GM18868 (cell line): Measurements from ENCODE around the gene ZNF624.
A peak's percentile ranks its signal among the peaks of the same experiment; 100 is the strongest.
"Not testable (repeated sequence)": the region's sequence is repeated elsewhere in the genome, so short reads cannot be mapped to it uniquely, and the experiment has no call there.

Source experiments
- ATAC-seq: cut with Tn5 transposase; IDR thresholded peaks from one replicate; pipeline ENCODE4 v1.9.1; 2021; ENCODE audit warnings: mild to moderate bottlenecking, moderate library complexity; ENCODE audit not compliant: unreplicated experiment

The ZNF624 gene

GRCh38 chr17:16653367-16654041 lies at the start of gene ZNF624:
Gene ZNF624 (minus strand): TSS chr17:16653850.
- peak; percentile 92 for ATAC-seq

- ATAC-seq, result not testable (repeated sequence)
Observed at GRCh38 chr17:16697603-16698002, 44.0 kb upstream of the ZNF624 start.

DNA sequence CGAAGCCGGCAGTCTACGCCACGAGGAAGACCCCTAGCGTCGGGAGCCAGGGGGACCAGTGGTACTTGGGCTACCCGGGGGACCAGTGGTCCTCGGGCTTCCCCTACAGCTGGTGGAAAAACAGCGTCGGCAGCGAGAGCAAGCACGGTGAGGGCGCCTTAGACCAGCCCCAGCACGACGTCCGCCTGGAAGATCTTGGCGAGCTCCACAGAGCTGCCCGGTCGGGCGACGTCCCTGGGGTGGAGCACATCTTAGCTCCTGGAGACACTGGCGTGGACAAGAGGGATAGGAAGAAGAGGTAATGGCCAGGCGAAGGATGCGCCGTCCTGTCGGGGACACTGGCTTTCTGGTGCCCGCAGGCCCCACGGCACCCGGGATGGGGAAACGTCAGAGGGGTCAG lies 36.8 kb upstream of the ZNF624 start:
- ATAC-seq, result not testable (repeated sequence)

- not testable (repeated sequence) for ATAC-seq
Observed at GRCh38 chr17:16689731-16690281, 36.2 kb upstream of the ZNF624 start, which contains the start of gene CCDC144A. Gene CCDC144A (plus strand): TSS chr17:16690241. CDS start chr17:16690401, 160 bp downstream.

DNA sequence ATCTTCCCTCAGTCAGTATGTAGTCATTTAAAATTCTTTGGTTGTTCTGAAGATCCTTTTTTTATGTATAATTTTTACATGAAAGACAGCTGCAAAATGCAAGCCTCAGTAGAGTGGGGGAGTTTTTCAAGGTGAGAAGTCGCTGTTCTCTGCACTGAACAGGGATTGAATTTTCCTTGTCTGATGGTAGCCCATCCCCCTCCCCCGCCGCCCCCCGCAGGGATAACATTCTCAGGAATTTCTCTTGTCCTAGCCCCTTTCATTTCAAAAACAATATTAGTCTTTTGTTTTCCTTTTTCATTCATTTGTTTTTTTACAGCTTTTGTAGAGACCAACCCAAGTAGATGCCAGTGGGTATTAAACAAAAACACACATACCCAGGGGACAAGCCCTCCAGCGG lies 33.5 kb upstream of the ZNF624 start:
- ATAC-seq, result not testable (repeated sequence)

DNA sequence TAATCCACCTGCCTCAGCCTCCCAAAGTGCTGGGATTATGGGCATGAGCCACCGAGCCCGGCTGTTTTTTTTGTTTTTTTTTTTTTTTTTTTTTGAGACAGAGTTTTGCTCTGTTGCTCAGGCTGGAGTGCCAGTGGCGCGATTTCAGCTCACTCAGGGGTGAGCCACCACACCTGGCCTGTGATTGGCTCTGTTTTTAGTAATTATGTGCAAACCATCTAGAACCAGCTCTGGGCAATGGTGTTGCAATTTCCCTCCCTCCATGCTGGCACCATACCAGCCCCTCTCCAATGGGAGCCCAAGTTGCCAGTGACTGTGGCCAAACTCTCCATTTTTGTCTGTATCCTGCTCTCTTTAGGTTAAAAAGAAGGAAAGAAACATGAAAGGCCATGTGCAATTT lies 32.4 kb upstream of the ZNF624 start:
- not testable (repeated sequence) for ATAC-seq

DNA sequence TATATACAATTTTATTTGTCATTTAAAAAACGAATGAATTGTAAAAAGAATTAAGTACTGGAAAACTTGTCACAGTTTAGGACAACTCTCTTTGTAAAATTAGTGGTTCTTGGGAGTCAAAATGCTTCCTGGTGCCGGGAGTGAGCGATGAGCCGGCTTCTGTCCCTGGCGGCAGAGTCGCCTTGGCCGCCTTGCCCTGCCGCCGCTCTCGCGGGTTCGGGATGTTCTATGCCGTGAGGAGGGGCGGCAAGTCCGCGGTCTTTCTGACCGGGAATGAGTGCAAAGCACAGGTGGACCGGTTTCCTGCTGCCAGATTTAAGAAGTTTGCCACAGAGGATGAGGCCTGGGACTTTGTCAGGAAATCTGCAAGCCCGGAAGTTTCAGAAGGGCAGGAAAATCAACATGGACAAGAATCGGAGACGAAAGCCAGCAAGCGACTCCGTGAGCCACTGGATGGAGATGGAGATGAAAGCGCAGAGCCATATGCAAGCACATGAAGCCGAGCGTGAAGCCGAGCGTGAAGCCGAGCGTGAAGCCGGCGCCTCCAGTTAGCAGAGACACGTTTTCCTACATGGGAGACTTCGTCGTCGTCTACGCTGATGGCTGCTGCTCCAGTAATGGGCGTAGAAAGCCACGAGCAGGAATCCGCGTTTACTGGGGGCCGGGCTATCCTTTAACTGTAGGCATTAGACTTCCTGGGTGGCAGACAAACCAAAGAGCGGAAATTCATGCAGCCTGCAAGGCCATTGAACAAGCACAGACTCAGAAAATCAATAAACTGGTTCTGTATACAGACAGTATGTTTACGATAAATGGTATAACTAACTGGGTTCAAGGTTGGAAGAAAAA lies 29.9 kb upstream of the ZNF624 start:
- not testable (repeated sequence) for ATAC-seq

GRCh38 chr17:16676676-16677268 lies 23.1 kb upstream of the ZNF624 start:
- ATAC-seq, result no peak

DNA sequence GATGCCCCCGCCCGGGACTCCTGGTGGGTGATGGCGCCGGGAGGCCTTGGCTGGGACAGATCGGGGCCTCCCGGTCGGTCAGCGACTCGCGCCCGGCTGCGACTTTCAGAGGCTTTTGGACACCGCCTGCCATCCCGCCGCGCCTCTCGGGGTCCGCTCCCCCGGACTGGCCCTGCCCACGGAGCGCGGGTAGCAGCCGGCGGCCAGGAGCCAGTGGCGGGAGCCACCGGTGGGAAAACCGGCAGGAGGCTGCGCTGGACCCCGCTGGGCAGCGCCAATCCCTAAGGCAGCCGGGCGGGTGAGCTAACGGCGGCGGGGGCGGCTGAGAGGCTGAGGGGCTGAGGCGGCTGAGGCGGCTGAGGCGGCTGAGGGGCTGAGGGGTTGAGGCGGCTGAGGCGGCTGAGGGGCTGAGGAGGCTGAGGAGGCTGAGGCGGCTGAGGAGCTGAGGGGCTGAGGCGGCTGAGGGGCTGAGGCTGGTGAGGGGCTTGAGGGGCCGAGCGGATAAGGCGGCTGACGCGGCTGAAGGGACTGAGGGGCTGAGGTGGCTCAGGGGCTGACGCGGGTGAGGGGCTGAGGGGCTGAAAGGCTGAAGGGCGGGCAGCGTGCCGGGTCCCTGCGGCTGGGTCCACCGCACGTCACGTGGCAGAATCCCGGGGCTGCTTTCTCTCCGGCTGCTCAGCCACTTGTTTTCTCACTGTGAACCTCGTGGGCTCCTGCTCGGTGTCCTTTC lies 13.4 kb upstream of the ZNF624 start:
- not testable (repeated sequence) for ATAC-seq

DNA sequence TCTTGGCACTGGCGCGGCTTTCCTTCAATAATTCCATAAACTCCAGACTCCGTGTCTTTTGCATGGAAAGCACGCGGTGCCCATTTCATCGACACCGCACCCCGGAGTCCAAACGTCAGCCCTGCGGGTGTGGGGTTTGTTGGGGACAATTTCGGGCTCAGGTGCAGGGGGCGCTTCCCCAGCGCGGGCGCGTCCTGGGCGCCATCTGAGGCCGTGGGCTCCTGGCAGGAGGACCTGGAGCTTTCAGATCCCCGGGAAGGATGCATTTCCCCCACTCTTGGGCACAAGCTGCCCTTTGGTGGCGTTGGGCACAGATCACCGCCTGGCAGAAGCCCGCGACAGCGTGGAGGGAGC lies 12.9 kb upstream of the ZNF624 start:
- not testable (repeated sequence) for ATAC-seq

- no peak for ATAC-seq
Observed at GRCh38 chr17:16662936-16663335, 9.3 kb upstream of the ZNF624 start.

DNA sequence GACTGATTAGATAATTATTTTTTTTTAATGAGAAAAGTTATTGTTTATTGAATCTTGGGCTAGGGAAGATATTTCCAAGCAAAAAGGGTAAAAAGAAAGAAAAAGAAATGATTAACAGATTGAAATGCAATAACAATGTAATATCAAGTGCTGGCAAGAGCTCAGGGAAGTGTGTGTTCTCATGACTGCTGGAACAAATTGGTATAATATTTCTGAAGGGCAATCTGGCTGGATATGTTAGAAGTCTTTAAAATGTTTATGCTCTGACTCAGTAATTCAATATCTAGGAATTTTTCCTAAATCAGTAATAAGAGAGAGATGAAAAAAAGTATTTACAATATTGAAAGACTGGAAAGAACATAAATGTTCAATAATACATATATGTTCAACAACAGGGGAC lies 7.6 kb upstream of the ZNF624 start:
- no peak for ATAC-seq

GRCh38 chr17:16652847-16653366 lies 743 bp downstream of the ZNF624 start:
- no peak for ATAC-seq

DNA sequence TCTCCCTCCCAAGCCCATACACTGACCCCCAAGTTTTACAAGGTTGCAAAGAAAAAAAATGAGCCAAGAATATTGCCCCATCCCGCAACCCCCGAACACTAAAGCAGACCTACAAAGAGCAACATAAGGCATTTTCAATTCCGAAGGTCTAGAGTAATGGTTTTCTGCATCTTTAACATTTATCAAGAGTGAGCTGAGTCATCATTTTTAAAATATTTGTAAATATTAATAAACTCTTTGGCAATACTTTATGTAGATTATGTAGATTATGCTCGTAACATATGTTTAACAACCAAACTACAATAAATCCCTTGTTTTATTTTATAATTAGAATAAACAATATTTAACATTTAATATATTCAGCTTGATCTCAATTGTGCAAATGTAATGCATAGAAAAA lies 1.4 kb downstream of the ZNF624 start:
- ATAC-seq, result no peak

GRCh38 chr17:16649585-16649984 lies 4.1 kb downstream of the ZNF624 start:
- no peak for ATAC-seq

DNA sequence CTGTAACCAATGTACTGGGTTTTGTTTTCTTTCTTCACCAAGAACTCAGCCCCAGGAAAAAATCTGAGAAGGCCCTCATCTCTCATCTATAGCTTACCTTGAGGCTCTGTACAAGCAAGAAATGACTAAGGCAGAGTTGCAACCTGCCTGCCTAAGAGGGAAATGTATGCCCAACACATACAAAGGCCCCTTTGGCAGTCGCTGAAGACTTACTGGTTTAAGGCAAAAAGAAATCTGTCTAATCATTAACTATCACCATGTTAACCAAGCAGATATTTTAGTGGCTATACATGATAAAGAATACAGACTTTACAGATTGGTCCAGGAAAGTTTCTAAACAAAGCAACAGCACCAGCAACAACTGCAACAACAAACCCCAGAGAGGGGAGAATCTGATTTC lies 14.2 kb downstream of the ZNF624 start:
- ATAC-seq, result no peak

DNA sequence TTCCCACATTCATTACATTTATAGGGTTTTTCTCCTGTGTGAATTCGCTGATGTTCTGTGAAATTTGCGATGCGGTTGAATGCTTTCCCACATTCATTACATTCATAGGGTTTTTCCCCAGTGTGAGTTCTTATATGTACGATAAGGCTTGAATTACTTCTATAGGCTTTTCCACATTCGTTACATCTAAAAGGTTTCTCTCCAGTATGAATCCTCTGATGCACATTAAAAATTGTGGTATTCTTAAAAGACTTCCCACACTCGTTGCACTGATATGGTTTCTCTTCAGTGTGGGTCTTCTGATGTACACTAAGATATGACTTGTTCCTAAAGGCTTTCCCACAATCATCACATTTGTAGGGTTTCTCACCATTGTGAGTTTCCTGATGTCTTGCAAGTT lies 30.4 kb downstream of the ZNF624 start:
- ATAC-seq, result no peak

DNA sequence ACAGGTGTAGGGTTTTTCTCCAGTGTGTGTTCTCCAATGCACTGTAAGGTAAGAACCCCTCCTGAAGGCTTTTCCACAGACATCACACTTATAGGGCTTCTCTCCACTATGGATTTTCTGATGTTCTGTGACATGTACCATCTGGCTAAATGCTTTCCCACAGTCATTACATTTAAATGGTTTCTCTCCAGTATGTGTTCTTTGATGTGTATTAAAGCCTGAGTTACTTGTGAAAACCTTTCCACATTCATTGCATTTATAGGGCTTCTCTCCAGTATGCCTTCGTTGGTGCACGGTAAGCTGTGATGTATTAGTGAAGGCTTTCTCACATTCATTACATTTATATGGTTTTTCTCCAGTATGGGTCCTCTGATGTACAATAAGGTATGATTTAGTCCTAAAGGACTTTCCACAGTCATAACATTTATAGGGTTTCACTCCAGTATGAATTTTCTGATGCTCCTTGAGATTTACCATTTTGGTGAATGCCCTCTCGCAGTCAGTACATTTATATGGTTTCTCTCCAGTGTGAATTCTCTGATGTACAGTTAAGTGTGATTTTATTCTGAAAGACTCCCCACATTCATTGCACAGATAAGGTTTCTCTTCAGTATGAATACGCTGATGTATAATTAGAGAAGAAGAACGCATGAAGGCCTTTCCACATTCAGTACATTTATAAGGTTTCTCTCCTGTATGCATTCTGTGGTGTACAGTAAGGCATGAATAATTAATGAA lies 30.9 kb downstream of the ZNF624 start:
- ATAC-seq, result no peak

DNA sequence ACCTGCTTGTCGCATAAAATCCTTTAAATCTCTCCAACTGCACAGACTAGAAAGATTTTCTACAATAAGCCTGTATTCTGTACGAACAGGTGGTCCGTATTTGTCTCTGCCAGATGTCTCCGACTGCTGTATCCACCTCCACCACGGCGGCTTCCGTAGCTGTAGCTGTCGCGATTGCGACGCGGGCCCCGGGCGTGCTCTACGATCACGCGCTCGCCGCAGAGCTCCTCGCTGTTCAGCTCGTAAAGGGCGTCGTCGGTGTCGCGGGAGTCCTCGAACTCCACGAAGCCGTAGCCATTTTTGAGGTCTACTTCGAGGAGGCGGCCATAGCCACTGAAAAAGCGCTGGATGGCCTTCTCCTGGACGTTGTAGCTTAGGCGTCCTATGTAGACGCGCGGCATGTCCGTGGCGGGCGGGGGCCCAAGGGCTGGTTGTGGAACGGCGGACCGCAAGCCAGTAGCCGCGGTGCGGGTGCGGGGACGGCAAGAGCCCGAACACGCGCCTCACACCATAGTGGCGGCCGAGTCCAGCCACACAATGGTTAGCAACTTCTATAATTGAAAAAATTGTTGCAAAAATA lies 36.1 kb downstream of the ZNF624 start:
- no peak for ATAC-seq

- ATAC-seq, result no peak
Observed at GRCh38 chr17:16599537-16599936, 54.1 kb downstream of the ZNF624 start.
